Liver (tissue), 9 donors: Measurements from ENCODE around the gene SVEP1. TPM values are rescaled to one million over a fixed set of nuclear protein-coding genes. Genes with fewer than 3 reads are reported as not detected.

Source experiments
- DNase-seq: peaks from one replicate; pipeline ENCODE4 v3.0.0-alpha.2; 2017; ENCODE audit warnings: low spot score
- H3K27ac ChIP-seq, 2 donors: one replicate each; pipeline ENCODE4 v1.7.0; 2013; ENCODE audit warnings: inconsistent platforms in 2 of 2, low read length in 2 of 2, control low read depth in 1 of 2, low read depth in 1 of 2, mild to moderate bottlenecking in 1 of 2
- H3K27me3 ChIP-seq, 4 donors: one replicate each; pipeline versions ENCODE4 v1.6.1 to v1.7.0; 2013; ENCODE audit warnings: low read length in 3 of 4, inconsistent platforms in 1 of 4, mild to moderate bottlenecking in 1 of 4, moderate library complexity in 1 of 4; ENCODE audit not compliant: control insufficient read depth in 4 of 4, insufficient read depth in 4 of 4
- H3K36me3 ChIP-seq, 4 donors: one replicate each; pipeline versions ENCODE4 v1.6.1 to v1.7.0; 2013; ENCODE audit warnings: low read length in 3 of 4, mild to moderate bottlenecking in 3 of 4, low read depth in 1 of 4, moderate library complexity in 1 of 4; ENCODE audit not compliant: control insufficient read depth in 4 of 4, insufficient read depth in 3 of 4
- H3K4me1 ChIP-seq, 4 donors: one replicate each; pipeline versions ENCODE4 v1.6.1 to v1.7.0; 2013; ENCODE audit warnings: low read length in 3 of 4, mild to moderate bottlenecking in 3 of 4, moderate library complexity in 1 of 4; ENCODE audit not compliant: control insufficient read depth in 4 of 4, insufficient read depth in 4 of 4
- H3K4me3 ChIP-seq, 3 donors: one replicate each; pipeline versions ENCODE4 v1.6.1 to v1.7.0; 2013; ENCODE audit warnings: low read length in 3 of 3, control low read depth in 1 of 3, low read depth in 1 of 3, mild to moderate bottlenecking in 1 of 3
- H3K9ac ChIP-seq, 2 donors: one replicate each; pipeline ENCODE4 v1.7.0; 2013; ENCODE audit warnings: low read length in 2 of 2, mild to moderate bottlenecking in 2 of 2, moderate library complexity in 2 of 2, control low read depth in 1 of 2, low read depth in 1 of 2
- H3K9me3 ChIP-seq, 4 donors: one replicate each; pipeline versions ENCODE4 v1.6.1 to v1.7.0; 2013; ENCODE audit warnings: low read length in 3 of 4; ENCODE audit not compliant: control insufficient read depth in 4 of 4
- GABPA ChIP-seq, 2 donors: IDR thresholded peaks in 1 of 2; conservative IDR thresholded peaks in 1 of 2; 2 replicates each; pipeline ENCODE4 v1.6.1; 2016; ENCODE audit warnings: antibody characterized with exemption in 2 of 2, mild to moderate bottlenecking in 1 of 2, moderate library complexity in 1 of 2
- HNF4A ChIP-seq, 2 donors: conservative IDR thresholded peaks; 2 replicates each; pipeline ENCODE4 v1.6.1; 2016; ENCODE audit warnings: antibody characterized with exemption in 2 of 2, mild to moderate bottlenecking in 2 of 2
- JUND ChIP-seq, 2 donors: IDR thresholded peaks; 2 replicates each; pipeline ENCODE4 v1.6.1; 2016; ENCODE audit warnings: antibody characterized with exemption in 2 of 2
- MAX ChIP-seq: IDR thresholded peaks from 2 replicates; pipeline ENCODE4 v1.6.1; 2016; ENCODE audit warnings: antibody characterized with exemption
- NR2F2 ChIP-seq: IDR thresholded peaks from 2 replicates; pipeline ENCODE4 v1.6.1; 2016; ENCODE audit warnings: antibody characterized with exemption
- RAD21 ChIP-seq, 2 donors: IDR thresholded peaks; 2 replicates each; pipeline ENCODE4 v1.6.1; 2016; ENCODE audit warnings: antibody characterized with exemption in 2 of 2, mild to moderate bottlenecking in 2 of 2
- REST ChIP-seq: IDR thresholded peaks from 2 replicates; pipeline ENCODE4 v1.6.1; 2016; ENCODE audit warnings: antibody characterized with exemption, mild to moderate bottlenecking
- RXRA ChIP-seq, 2 donors: IDR thresholded peaks; 2 replicates each; pipeline ENCODE4 v1.6.1; 2017 to 2018; ENCODE audit warnings: antibody characterized with exemption in 2 of 2, mild to moderate bottlenecking in 1 of 2
- YY1 ChIP-seq: IDR thresholded peaks from 2 replicates; pipeline ENCODE4 v1.6.1; 2016; ENCODE audit warnings: antibody characterized with exemption, mild to moderate bottlenecking
- WGBS: extraction: QIAGEN DNeasy Blood & Tissue Kit; methylation state at CpG from one replicate; pipeline ENCODE4 v1.1.7; 2013; 5-methylcytosine and 5-hydroxymethylcytosine counted together
- polyA plus RNA-seq, 2 donors: library from polyadenylated mRNA; stranded (reverse) in 1 of 2; unstranded in 1 of 2; fragments of 200-250 nt in 1 of 2; fragments of >200 nt in 1 of 2; fragmentation: Nextera tagmentation in 1 of 2; extraction: Ambion mirVana in 1 of 2; gene quantifications; one replicate each; pipeline versions ENCODE4 v1.2.1 to v1.2.3, GENCODE V29; 2013 to 2015
- total RNA-seq, 2 donors: library from RNA; depleted of rRNA; stranded (reverse); fragments of >200 nt; gene quantifications; one replicate each; pipeline ENCODE4 v1.2.3, GENCODE V29; 2014
- TF ChIP-seq, protein P1 (sequence below): fragments of 150-350 bp; IDR thresholded peaks from 2 replicates; pipeline ENCODE4 v1.5.1; 2017; ENCODE audit warnings: improper control_type of control experiment, low read depth, low read length; ENCODE audit not compliant: missing input control
- donor health status: healthy.
- donor health status: healthy.
- donor health status: healthy.
- donor health status: healthy.
- donor health status: healthy.

SVEP1 gene
- total and polyA plus RNA-seq, 4 donors: 0.58 to 7.5 (median 1.8) TPM

DNA sequence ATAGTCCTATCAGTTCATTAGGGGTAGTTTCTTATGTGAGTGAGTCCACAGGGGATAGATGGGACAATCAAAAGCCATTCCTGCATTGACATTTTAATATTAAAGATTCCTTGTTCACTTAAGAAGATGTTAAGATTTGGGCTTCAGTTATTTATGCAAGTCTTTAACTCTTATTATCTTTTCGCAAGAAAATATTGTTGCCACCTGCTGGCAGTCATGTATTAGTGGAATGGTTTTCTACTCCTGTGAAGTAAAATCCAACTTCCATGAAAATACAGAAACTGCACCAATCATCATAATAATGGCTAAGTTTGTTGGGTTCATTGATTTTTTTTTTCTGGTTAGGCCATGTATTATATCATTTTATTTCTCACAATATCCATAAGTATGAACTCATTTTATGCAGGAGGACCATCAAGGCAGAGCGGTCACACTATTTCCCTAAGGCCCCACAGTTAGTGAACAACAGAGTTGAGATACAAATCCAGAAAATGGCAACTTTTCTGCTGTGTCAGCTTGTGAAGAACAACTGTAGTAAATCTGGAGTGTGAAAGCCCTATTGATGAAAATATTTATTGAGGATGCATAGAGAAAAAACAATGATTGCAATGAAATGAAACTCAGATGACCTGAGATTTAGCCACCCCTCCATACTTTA, 153.4 kb downstream of the SVEP1 start:
- no peak for DNase-seq
- Histone ChIP-seq H3K4me1 (no peaks in the 10 kb centered on the region), H3K36me3 (no peaks in the 10 kb centered on the region), H3K9me3 (no peaks in the 10 kb centered on the region), H3K27ac (no peak overlapping the region), H3K9ac (no peak overlapping the region), H3K27me3 (no peaks in the 10 kb centered on the region), H3K4me3 (no peak overlapping the region)
- WGBS: 68% methylated on average over 2 of the region's 2 CpGs
- TF ChIP-seq YY1: no peak
- TF ChIP-seq RAD21 (IDR thresholded peaks at IDR 0.05): peak; percentile 74 to 78
- TF ChIP-seq, protein P1, sequence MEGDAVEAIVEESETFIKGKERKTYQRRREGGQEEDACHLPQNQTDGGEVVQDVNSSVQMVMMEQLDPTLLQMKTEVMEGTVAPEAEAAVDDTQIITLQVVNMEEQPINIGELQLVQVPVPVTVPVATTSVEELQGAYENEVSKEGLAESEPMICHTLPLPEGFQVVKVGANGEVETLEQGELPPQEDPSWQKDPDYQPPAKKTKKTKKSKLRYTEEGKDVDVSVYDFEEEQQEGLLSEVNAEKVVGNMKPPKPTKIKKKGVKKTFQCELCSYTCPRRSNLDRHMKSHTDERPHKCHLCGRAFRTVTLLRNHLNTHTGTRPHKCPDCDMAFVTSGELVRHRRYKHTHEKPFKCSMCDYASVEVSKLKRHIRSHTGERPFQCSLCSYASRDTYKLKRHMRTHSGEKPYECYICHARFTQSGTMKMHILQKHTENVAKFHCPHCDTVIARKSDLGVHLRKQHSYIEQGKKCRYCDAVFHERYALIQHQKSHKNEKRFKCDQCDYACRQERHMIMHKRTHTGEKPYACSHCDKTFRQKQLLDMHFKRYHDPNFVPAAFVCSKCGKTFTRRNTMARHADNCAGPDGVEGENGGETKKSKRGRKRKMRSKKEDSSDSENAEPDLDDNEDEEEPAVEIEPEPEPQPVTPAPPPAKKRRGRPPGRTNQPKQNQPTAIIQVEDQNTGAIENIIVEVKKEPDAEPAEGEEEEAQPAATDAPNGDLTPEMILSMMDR: peak; percentile 55

DNA sequence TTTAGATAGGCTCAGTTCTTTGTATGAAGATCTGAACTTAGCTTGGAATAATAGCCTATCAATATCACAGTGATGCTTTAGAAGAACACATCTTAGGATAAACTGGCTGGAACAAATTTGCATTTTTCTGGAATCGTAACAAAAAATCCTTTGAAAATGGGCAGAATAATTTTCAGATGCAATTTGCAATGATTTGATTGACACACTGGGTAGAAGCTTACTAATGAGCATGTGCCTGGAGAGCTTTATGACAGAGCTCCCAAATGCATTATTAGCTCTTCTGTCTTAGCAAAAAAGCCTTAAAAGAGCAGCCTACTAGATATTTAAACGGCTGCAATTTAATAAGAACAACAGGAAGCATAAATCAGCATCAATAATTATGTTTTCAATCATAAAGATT, 165.1 kb downstream of the SVEP1 start:
- H3K4me1 ChIP-seq: no peaks in the 10 kb centered on the region
- H3K4me3 ChIP-seq: no peak overlapping the region
- no peaks in the 10 kb centered on the region for H3K36me3 ChIP-seq
- H3K27me3 ChIP-seq: no peaks in the 10 kb centered on the region
- no peak for DNase-seq
- TF ChIP-seq JUND (IDR thresholded peaks at IDR 0.05): no peak
- TF ChIP-seq HNF4A (conservative IDR thresholded peaks at IDR 0.05): no peak
- TF ChIP-seq NR2F2: no peak
- no peak for TF ChIP-seq REST
- TF ChIP-seq GABPA (IDR thresholded peaks at IDR 0.05 in 1 of 2, conservative IDR thresholded peaks at IDR 0.05 in 1 of 2): no peak
- TF ChIP-seq MAX: no peak
- TF ChIP-seq, protein P1: no peak
- no peak for TF ChIP-seq RXRA (IDR thresholded peaks at IDR 0.05)
- no peaks in the 10 kb centered on the region for H3K9me3 ChIP-seq
- H3K9ac ChIP-seq: no peak overlapping the region
- H3K27ac ChIP-seq: no peak overlapping the region
- 82% methylated on average over 2 of the region's 2 CpGs for WGBS
